ENCODE measurements around the gene COL16A1. TPM values are rescaled to one million over a fixed set of nuclear protein-coding genes. Genes with fewer than 3 reads are reported as not detected.

Gene COL16A1
- total RNA-seq, 1 experiment from 2014 or later, result 6.2 TPM

GRCh38 chr1:31717341-31717740 is 13.5 kb upstream of the COL16A1 start:
- TF ChIP-seq CTCF (conservative IDR thresholded peaks at IDR 0.05), result no peak
- Mint-ChIP-seq H3K36me3 (ENCODE audit: insufficient read depth in 1 of 3, low read depth in 3 of 3) (no peaks in the 10 kb centered on the region), H3K4me3 (no peak overlapping the region), H3K9me3 (no peaks in the 10 kb centered on the region; a peak in 1 of 5 replicates), H3K4me1 (peaks cover 23 to 26% of the 10 kb centered on the region in 2 experiments), H3K27ac (no peak overlapping the region), H3K27me3 (ENCODE audit: low read depth) (peaks cover 21% of the 10 kb centered on the region)
- Histone ChIP-seq H3K27me3 (ENCODE audit: insufficient read depth, low read length) (no peaks in the 10 kb centered on the region), H3K18ac (ENCODE audit: insufficient read length, low read depth, low read length) (no peak overlapping the region), H4K20me1 (ENCODE audit: control insufficient read depth, insufficient read depth, insufficient read length) (no peaks in the 10 kb centered on the region), H3K9me3 (ENCODE audit: control insufficient read depth, low read depth, low read length) (no peaks in the 10 kb centered on the region), H2BK12ac (ENCODE audit: insufficient read length, low read depth, low read length) (no peak overlapping the region), H3K4me2 (ENCODE audit: insufficient read depth, insufficient read length, low read length) (no peak overlapping the region), H3K56ac (ENCODE audit: insufficient read length, low read depth, low read length) (no peak overlapping the region), H3K14ac (ENCODE audit: insufficient read depth, low read length) (no peak overlapping the region), H2AK5ac (ENCODE audit: insufficient read length, low read length) (no peak overlapping the region), H3K23me2 (ENCODE audit: insufficient read length, low read depth, low read length, poor library complexity, severe bottlenecking) (peaks cover 8% of the 10 kb centered on the region), H3K23ac (ENCODE audit: insufficient read length, low read depth, low read length) (no peak overlapping the region), H4K91ac (ENCODE audit: insufficient read length, low read depth, low read length) (no peak overlapping the region), H4K8ac (replicated peaks; ENCODE audit: insufficient read length, low read depth, low read length) (no peak overlapping the region), H3K4me1 (ENCODE audit: insufficient read depth, low read length) (peaks cover 3% of the 10 kb centered on the region; the same call in 1 of the 2 replicates), H2BK5ac (ENCODE audit: insufficient read length, low read length) (no peak overlapping the region), H2AFZ (ENCODE audit: low read length) (no peak overlapping the region), H2BK20ac (ENCODE audit: low read depth, low read length, poor library complexity, severe bottlenecking) (no peak overlapping the region), H3K79me2 (ENCODE audit: insufficient read depth, low read length) (no peaks in the 10 kb centered on the region), H3K4ac (ENCODE audit: low read depth, low read length) (no peak overlapping the region), H2BK15ac (ENCODE audit: low read depth, low read length) (no peak overlapping the region), H3K27ac (ENCODE audit: insufficient read length, low read depth, low read length) (no peak overlapping the region), H2BK120ac (ENCODE audit: low read depth, low read length, poor library complexity, severe bottlenecking) (no peak overlapping the region), H3K79me1 (ENCODE audit: insufficient read depth, low read depth, low read length, poor library complexity, severe bottlenecking) (no peaks in the 10 kb centered on the region), H3K9ac (ENCODE audit: extremely low read depth, insufficient read length, low read length) (no peak overlapping the region), H4K5ac (ENCODE audit: insufficient read length, low read depth, low read length) (no peak overlapping the region), H3T11ph (ENCODE audit: low read length) (no peak overlapping the region)
- WGBS (ENCODE audit: extremely low coverage, insufficient read length, low lambda C conversion rate), result no CpG with 5 or more reads among the region's 6 CpGs
- DNase-seq, result no peak

Measured in H9 (cell line).